Mesenchymal stem cell (in vitro differentiated cells and primary cell): ENCODE results near the gene WDR64.
"Not testable (repeated sequence)": the region's sequence is repeated elsewhere in the genome, so short reads cannot be mapped to it uniquely, and the experiment has no call there.

Experiments used
- DNase-seq: peaks from one replicate; pipeline ENCODE4 v3.0.0-alpha.2; 2013
- H2AFZ ChIP-seq: one replicate; pipeline ENCODE4 v1.6.1; 2013; ENCODE audit warnings: low read depth, mild to moderate bottlenecking, control low read depth, inconsistent platforms, low read length, moderate library complexity
- H2AK5ac ChIP-seq: 2 replicates; pipeline ENCODE4 v1.6.1; 2013; ENCODE audit warnings: low read length, moderate library complexity, mild to moderate bottlenecking, inconsistent platforms; ENCODE audit not compliant: severe bottlenecking
- H2BK120ac ChIP-seq: one replicate; pipeline ENCODE4 v1.6.1; 2013; ENCODE audit warnings: low read depth, mild to moderate bottlenecking, inconsistent platforms, low read length, moderate library complexity
- H2BK12ac ChIP-seq, 2 experiments: one replicate each; pipeline ENCODE4 v1.6.1; 2013; ENCODE audit warnings: inconsistent platforms in 2 of 2, low read length in 2 of 2, mild to moderate bottlenecking in 2 of 2, moderate library complexity in 2 of 2, control low read depth in 1 of 2
- H2BK15ac ChIP-seq: one replicate; pipeline ENCODE4 v1.6.1; 2013; ENCODE audit warnings: mild to moderate bottlenecking, low read depth, inconsistent platforms; ENCODE audit not compliant: poor library complexity, severe bottlenecking
- H2BK5ac ChIP-seq: 2 replicates; pipeline ENCODE4 v1.6.1; 2013; ENCODE audit warnings: low read depth, mild to moderate bottlenecking, low read length, control low read depth, inconsistent platforms; ENCODE audit not compliant: poor library complexity, severe bottlenecking
- H3K14ac ChIP-seq, 2 experiments: one replicate each; pipeline ENCODE4 v1.6.1; 2013; ENCODE audit warnings: inconsistent platforms in 2 of 2, low read length in 2 of 2, control low read depth in 1 of 2, mild to moderate bottlenecking in 1 of 2, moderate library complexity in 1 of 2
- H3K18ac ChIP-seq, 2 experiments: one replicate each; pipeline ENCODE4 v1.6.1; 2013; ENCODE audit warnings: inconsistent platforms in 2 of 2, low read length in 2 of 2, control low read depth in 1 of 2, low read depth in 1 of 2, mild to moderate bottlenecking in 1 of 2
- H3K23ac ChIP-seq, 2 experiments: one replicate each; pipeline ENCODE4 v1.6.1; 2013; ENCODE audit warnings: inconsistent platforms in 2 of 2, low read length in 2 of 2, mild to moderate bottlenecking in 2 of 2, moderate library complexity in 2 of 2, control low read depth in 1 of 2
- H3K27ac ChIP-seq: 2 replicates; pipeline ENCODE4 v1.5.1; 2013; ENCODE audit warnings: mild to moderate bottlenecking, moderate library complexity, low read length, control low read depth, inconsistent platforms; ENCODE audit not compliant: poor library complexity, severe bottlenecking
- H3K27me3 ChIP-seq, 2 experiments: 2 replicates each; pipeline versions ENCODE4 v1.6.1 to v1.7.0; 2013; ENCODE audit warnings: low read length in 2 of 2, mild to moderate bottlenecking in 2 of 2, moderate library complexity in 2 of 2, control low read depth in 1 of 2, inconsistent platforms in 1 of 2; ENCODE audit not compliant: control insufficient read depth in 1 of 2, insufficient read depth in 1 of 2
- H3K36me3 ChIP-seq, 2 experiments: 2 replicates each; pipeline versions ENCODE4 v1.6.1 to v1.7.0; 2013; ENCODE audit warnings: low read length in 2 of 2, control low read depth in 1 of 2, inconsistent platforms in 1 of 2, low read depth in 1 of 2, mild to moderate bottlenecking in 1 of 2; ENCODE audit not compliant: insufficient read depth in 2 of 2, control insufficient read depth in 1 of 2
- H3K4ac ChIP-seq, 2 experiments: one replicate each; pipeline ENCODE4 v1.6.1; 2013; ENCODE audit warnings: inconsistent platforms in 2 of 2, low read length in 2 of 2, mild to moderate bottlenecking in 2 of 2, moderate library complexity in 2 of 2, control low read depth in 1 of 2, low read depth in 1 of 2
- H3K4me1 ChIP-seq: 2 replicates; pipeline ENCODE4 v1.6.1; 2013; ENCODE audit warnings: low read depth, low read length, control low read depth; ENCODE audit not compliant: control insufficient read depth, insufficient read depth
- H3K4me2 ChIP-seq: 2 replicates; pipeline ENCODE4 v1.6.1; 2013; ENCODE audit warnings: low read length, mild to moderate bottlenecking, inconsistent platforms; ENCODE audit not compliant: poor library complexity, severe bottlenecking
- H3K4me3 ChIP-seq, 2 experiments: 2 replicates each; pipeline versions ENCODE4 v1.5.1 to v1.7.0; 2013; ENCODE audit warnings: low read length in 2 of 2, mild to moderate bottlenecking in 2 of 2, control low read depth in 1 of 2, low read depth in 1 of 2; ENCODE audit not compliant: insufficient read depth in 1 of 2
- H3K79me1 ChIP-seq: replicated peaks from 2 replicates; pipeline ENCODE4 v1.6.1; 2013; ENCODE audit warnings: mild to moderate bottlenecking, control low read depth, low read length, inconsistent platforms; ENCODE audit not compliant: poor library complexity, severe bottlenecking
- H3K9ac ChIP-seq: 2 replicates; pipeline ENCODE4 v1.7.0; 2013; ENCODE audit warnings: mild to moderate bottlenecking, low read length, moderate library complexity
- H3K9me3 ChIP-seq: 2 replicates; pipeline ENCODE4 v1.7.0; 2013; ENCODE audit warnings: mild to moderate bottlenecking, low read length; ENCODE audit not compliant: control insufficient read depth
- H4K8ac ChIP-seq: one replicate; pipeline ENCODE4 v1.6.1; 2013; ENCODE audit warnings: inconsistent platforms, mild to moderate bottlenecking, low read length, moderate library complexity
- H4K91ac ChIP-seq: one replicate; pipeline ENCODE4 v1.6.1; 2013; ENCODE audit warnings: mild to moderate bottlenecking, low read length, inconsistent platforms
- WGBS: methylation state at CpG from one replicate; pipeline ENCODE4 v1.1.7; 2013; ENCODE audit warnings: mixed read lengths; 5-methylcytosine and 5-hydroxymethylcytosine counted together

Gene WDR64

DNA sequence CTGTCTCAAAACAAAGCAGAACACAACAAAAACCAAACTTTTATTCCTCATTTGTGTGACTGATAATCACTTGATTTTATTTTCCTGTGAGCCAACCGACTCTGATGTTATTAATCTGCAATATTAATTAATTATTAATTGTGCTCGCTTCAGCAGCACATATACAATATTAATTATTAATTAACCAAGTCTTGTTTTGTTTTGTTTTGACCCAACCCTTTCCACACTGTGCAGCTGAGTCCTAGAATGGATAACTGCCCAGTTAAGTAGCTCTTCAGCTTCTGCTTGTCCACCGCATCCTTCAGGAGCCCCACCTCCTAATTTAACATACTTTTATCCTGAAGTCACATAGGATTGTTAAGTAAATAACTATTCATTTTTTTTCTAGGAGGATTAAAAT lies 148.6 kb downstream of the WDR64 start:
- no peaks in the 10 kb centered on the region for H3K36me3 ChIP-seq
- H3K23ac ChIP-seq, result no peak overlapping the region
- H3K4me2 ChIP-seq, result no peak overlapping the region
- no peak overlapping the region for H2AK5ac ChIP-seq
- no peak overlapping the region for H3K14ac ChIP-seq
- no peak overlapping the region for H4K8ac ChIP-seq
- no peak overlapping the region for H3K4ac ChIP-seq
- no peak overlapping the region for H3K27ac ChIP-seq
- no peaks in the 10 kb centered on the region for H3K79me1 ChIP-seq
- H3K9me3 ChIP-seq, result no peaks in the 10 kb centered on the region
- H2BK120ac ChIP-seq, result no peak overlapping the region
- H2BK12ac ChIP-seq, result no peak overlapping the region
- no peaks in the 10 kb centered on the region for H3K4me1 ChIP-seq
- H2BK15ac ChIP-seq, result no peak overlapping the region
- H3K4me3 ChIP-seq, result no peak overlapping the region
- no peak overlapping the region for H3K18ac ChIP-seq
- no peak overlapping the region for H3K9ac ChIP-seq
- no peak overlapping the region for H2BK5ac ChIP-seq
- WGBS, result 83% methylated on average over 1 of the region's 3 CpGs
- no peak for DNase-seq
- no peaks in the 10 kb centered on the region for H3K27me3 ChIP-seq
- no peak overlapping the region for H4K91ac ChIP-seq
- H2AFZ ChIP-seq, result no peak overlapping the region

GRCh38 chr1:241802863-241803262 lies 150.8 kb downstream of the WDR64 start:
- Histone ChIP-seq H3K4me2 (no peak overlapping the region), H3K79me1 (no peaks in the 10 kb centered on the region)

DNA sequence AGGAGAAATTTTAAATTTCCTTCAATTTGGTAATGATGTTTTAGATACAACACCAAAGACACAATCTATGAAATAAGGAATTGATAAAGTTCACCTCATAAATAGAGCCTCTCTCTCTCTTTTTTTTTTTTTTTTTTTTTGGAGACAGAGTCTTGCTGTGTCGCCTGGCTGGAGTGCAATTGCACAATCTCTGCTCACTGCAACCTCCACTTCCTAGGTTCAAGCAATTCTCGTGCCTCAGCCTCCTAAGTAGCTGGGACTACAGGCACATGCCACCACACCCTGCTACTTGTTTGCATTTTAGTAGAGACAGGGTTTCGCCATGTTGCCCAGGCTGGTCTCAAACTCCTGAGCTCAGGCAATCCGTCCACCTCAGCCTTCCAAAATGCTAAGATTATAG lies 152.6 kb downstream of the WDR64 start:
- H3K27me3 ChIP-seq, result not testable (repeated sequence)

More at GRCh38 chr1:241802863-241803262, 150.8 kb downstream of the WDR64 start:
- H3K9me3 ChIP-seq, result no peaks in the 10 kb centered on the region
- no peak overlapping the region for H2BK12ac ChIP-seq
- H3K36me3 ChIP-seq, result no peaks in the 10 kb centered on the region
- DNase-seq, result no peak
- H3K4ac ChIP-seq, result no peak overlapping the region
- no peak overlapping the region for H2BK15ac ChIP-seq
- H3K27me3 ChIP-seq, result no peaks in the 10 kb centered on the region
- H2AK5ac ChIP-seq, result no peak overlapping the region
- H2BK120ac ChIP-seq, result no peak overlapping the region
- H2AFZ ChIP-seq, result no peak overlapping the region
- no peak overlapping the region for H3K9ac ChIP-seq
- no peak overlapping the region for H3K14ac ChIP-seq
- WGBS, result 90% methylated on average over 3 of the region's 3 CpGs
- no peaks in the 10 kb centered on the region for H3K4me1 ChIP-seq
- no peak overlapping the region for H3K18ac ChIP-seq
- H4K8ac ChIP-seq, result no peak overlapping the region
- no peak overlapping the region for H3K27ac ChIP-seq
- H4K91ac ChIP-seq, result no peak overlapping the region
- no peak overlapping the region for H3K23ac ChIP-seq
- no peak overlapping the region for H3K4me3 ChIP-seq
- no peak overlapping the region for H2BK5ac ChIP-seq

DNA sequence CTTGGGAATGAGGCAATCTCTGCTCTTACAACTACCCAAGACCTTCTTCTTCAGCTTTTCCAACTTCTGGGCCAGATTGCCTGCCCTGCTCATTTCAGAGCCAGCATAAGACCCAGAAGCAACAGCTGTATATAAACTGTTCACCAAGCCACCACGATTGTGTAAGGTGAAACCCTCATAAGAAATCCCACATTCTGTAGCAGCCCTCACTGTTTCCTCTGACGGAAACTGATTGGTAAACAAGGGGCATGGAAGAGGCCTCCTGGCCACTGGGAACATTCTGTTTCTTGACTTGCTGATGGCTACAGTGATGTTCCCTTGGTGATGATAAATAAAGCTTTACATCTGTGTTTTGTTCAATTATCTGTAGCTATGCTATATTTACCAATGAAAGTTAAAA lies 156.2 kb downstream of the WDR64 start:
- no peaks in the 10 kb centered on the region for H3K9me3 ChIP-seq

More for the DNA sequence above, 152.6 kb downstream of the WDR64 start:
- H3K14ac ChIP-seq, H3K4me3 ChIP-seq, H3K4me2 ChIP-seq, H3K27ac ChIP-seq, H3K18ac ChIP-seq, H3K79me1 ChIP-seq, H4K8ac ChIP-seq, H4K91ac ChIP-seq, DNase-seq, H2AFZ ChIP-seq, H3K9me3 ChIP-seq, H3K23ac ChIP-seq, H2BK12ac ChIP-seq, H3K4me1 ChIP-seq, H2BK5ac ChIP-seq, H2BK15ac ChIP-seq, H2BK120ac ChIP-seq, H3K9ac ChIP-seq, H3K36me3 ChIP-seq, H3K4ac ChIP-seq, H2AK5ac ChIP-seq: not testable (repeated sequence)
- WGBS, result 91% methylated on average over 4 of the region's 4 CpGs

More for the DNA sequence above, 156.2 kb downstream of the WDR64 start:
- no peak overlapping the region for H4K8ac ChIP-seq
- no peak overlapping the region for H2BK120ac ChIP-seq
- no peak overlapping the region for H2AFZ ChIP-seq
- no peak overlapping the region for H4K91ac ChIP-seq
- H2AK5ac ChIP-seq, result no peak overlapping the region
- peak; percentile 98 for DNase-seq
- no peaks in the 10 kb centered on the region for H3K27me3 ChIP-seq
- H3K14ac ChIP-seq, result no peak overlapping the region
- H3K9ac ChIP-seq, result no peak overlapping the region
- H3K18ac ChIP-seq, result no peak overlapping the region
- H3K79me1 ChIP-seq, result no peaks in the 10 kb centered on the region
- no peak overlapping the region for H2BK12ac ChIP-seq
- H3K4me2 ChIP-seq, result no peak overlapping the region
- H3K4me1 ChIP-seq, result no peaks in the 10 kb centered on the region
- H2BK5ac ChIP-seq, result no peak overlapping the region
- H3K4ac ChIP-seq, result no peak overlapping the region
- H2BK15ac ChIP-seq, result no peak overlapping the region
- 62% methylated on average over 2 of the region's 2 CpGs for WGBS
- no peak overlapping the region for H3K23ac ChIP-seq
- no peaks in the 10 kb centered on the region for H3K36me3 ChIP-seq
- no peak overlapping the region for H3K4me3 ChIP-seq
- H3K27ac ChIP-seq, result no peak overlapping the region
